GM23338 (cell line): ENCODE results near the gene XRRA1. TPM values are rescaled to one million over a fixed set of nuclear protein-coding genes. Genes with fewer than 3 reads are reported as not detected.

Experiments
- ATAC-seq: fragments of 200-7000 bp; cut with Tn5 transposase; 3 replicates; pipeline ENCODE4 v1.9.1; 2020
- DNase-seq: peaks from one replicate; pipeline ENCODE4 v3.0.0-alpha.2; 2015; ENCODE audit warnings: low spot score
- H2AFZ ChIP-seq: fragments of 200-600 bp; sonication (generic); 2 replicates; pipeline ENCODE4 v1.8.0; 2016; ENCODE audit warnings: antibody characterized with exemption, mild to moderate bottlenecking, moderate library complexity
- H3F3A ChIP-seq: fragments of 200-600 bp; sonication (generic); replicated peaks from 2 replicates; pipeline ENCODE4 v1.8.0; 2017; ENCODE audit warnings: antibody characterized with exemption, mixed run types, low read depth
- H3K27ac ChIP-seq: fragments of 200-600 bp; sonication (generic); 2 replicates; pipeline ENCODE4 v1.6.1; 2016; ENCODE audit warnings: low read depth
- H3K27me3 ChIP-seq: fragments of 200-600 bp; sonication (generic); 2 replicates; pipeline ENCODE4 v1.8.0; 2016; ENCODE audit warnings: mild to moderate bottlenecking, mixed run types, moderate library complexity; ENCODE audit not compliant: insufficient read depth
- H3K36me3 ChIP-seq: fragments of 200-600 bp; sonication (generic); 2 replicates; pipeline ENCODE4 v1.8.0; 2016; ENCODE audit warnings: mild to moderate bottlenecking; ENCODE audit not compliant: insufficient read depth
- H3K4me1 ChIP-seq: fragments of 200-600 bp; sonication (generic); 2 replicates; pipeline ENCODE4 v1.8.0; 2016; ENCODE audit warnings: mild to moderate bottlenecking, moderate library complexity; ENCODE audit not compliant: insufficient read depth
- H3K4me2 ChIP-seq: fragments of 200-600 bp; sonication (generic); 2 replicates; pipeline ENCODE4 v1.7.1; 2017; ENCODE audit warnings: mixed run types
- H3K4me3 ChIP-seq: fragments of 200-600 bp; sonication (generic); 2 replicates; pipeline ENCODE4 v1.6.1; 2016; ENCODE audit warnings: mixed run types
- H3K79me2 ChIP-seq: fragments of 200-600 bp; sonication (generic); replicated peaks from 2 replicates; pipeline ENCODE4 v1.8.0; 2017; ENCODE audit warnings: mild to moderate bottlenecking; ENCODE audit not compliant: insufficient read depth
- H3K9me2 ChIP-seq: fragments of 200-600 bp; sonication (generic); 2 replicates; pipeline ENCODE4 v1.8.0; 2017; ENCODE audit not compliant: insufficient read depth
- H4K20me1 ChIP-seq: fragments of 200-600 bp; sonication (generic); replicated peaks from 2 replicates; pipeline ENCODE4 v1.8.0; 2017; ENCODE audit warnings: mild to moderate bottlenecking; ENCODE audit not compliant: insufficient read depth
- H3K27ac Mint-ChIP-seq: 2 replicates; pipeline ENCODE4 v1.8.0; 2020; ENCODE audit warnings: inconsistent platforms, mild to moderate bottlenecking, moderate library complexity, mixed read lengths
- H3K27me3 Mint-ChIP-seq: 3 replicates; pipeline ENCODE4 v1.8.0; 2022; ENCODE audit warnings: low read depth, mild to moderate bottlenecking, moderate library complexity, mixed read lengths, inconsistent platforms; ENCODE audit not compliant: insufficient read depth, poor library complexity
- H3K36me3 Mint-ChIP-seq: 3 replicates; pipeline ENCODE4 v1.8.0; 2021; ENCODE audit warnings: low read depth, mild to moderate bottlenecking, inconsistent platforms, moderate library complexity, mixed read lengths
- H3K4me1 Mint-ChIP-seq: 3 replicates; pipeline ENCODE4 v1.8.0; 2020; ENCODE audit warnings: mild to moderate bottlenecking, inconsistent platforms, mixed read lengths
- H3K4me3 Mint-ChIP-seq: 3 replicates; pipeline ENCODE4 v1.8.0; 2021; ENCODE audit warnings: moderate library complexity, mild to moderate bottlenecking, inconsistent platforms, mixed read lengths
- H3K9me3 Mint-ChIP-seq: 3 replicates; pipeline ENCODE4 v1.8.0; 2020; ENCODE audit warnings: moderate library complexity, mild to moderate bottlenecking, inconsistent platforms, mixed read lengths
- CREB1 ChIP-seq: fragments of 250-450 bp; sonication (Bioruptor Pico); IDR thresholded peaks from 2 replicates; pipeline ENCODE4 v1.5.0; 2020; ENCODE audit warnings: low read depth, mild to moderate bottlenecking, moderate library complexity
- CTCF ChIP-seq, 2 experiments: fragments of 200-600 bp in 1 of 2; sonication (generic) in 1 of 2; conservative IDR thresholded peaks; 2 replicates each; pipeline versions ENCODE4 v1.5.1 to v1.6.1; 2016 to 2017; ENCODE audit warnings: antibody characterized with exemption in 2 of 2, low read depth in 2 of 2, mild to moderate bottlenecking in 2 of 2, moderate library complexity in 1 of 2
- ETS1 ChIP-seq: IDR thresholded peaks from 2 replicates; pipeline ENCODE4 v1.6.1; 2016; ENCODE audit warnings: antibody characterized with exemption
- EZH2 ChIP-seq: fragments of 200-600 bp; sonication (generic); IDR thresholded peaks from one replicate; pipeline ENCODE4 v1.8.0; 2017; ENCODE audit warnings: antibody characterized with exemption, mild to moderate bottlenecking, low read depth; ENCODE audit not compliant: unreplicated experiment
- EZH2phosphoT487 ChIP-seq: fragments of 200-600 bp; sonication (generic); IDR thresholded peaks from one replicate; pipeline ENCODE4 v1.8.1; 2018; ENCODE audit warnings: antibody characterized with exemption; ENCODE audit not compliant: unreplicated experiment
- JUNB ChIP-seq: IDR thresholded peaks from one replicate; pipeline ENCODE4 v1.6.1; 2016; ENCODE audit warnings: antibody characterized with exemption; ENCODE audit not compliant: unreplicated experiment
- NANOG ChIP-seq: IDR thresholded peaks from 2 replicates; pipeline ENCODE4 v1.6.1; 2016; ENCODE audit warnings: antibody characterized with exemption, borderline replicate concordance
- POLR2AphosphoS5 ChIP-seq: IDR thresholded peaks from 2 replicates; pipeline ENCODE4 v1.6.1; 2016; ENCODE audit warnings: antibody characterized with exemption, low read depth
- STAT1 ChIP-seq: IDR thresholded peaks from one replicate; pipeline ENCODE4 v1.6.1; 2016; ENCODE audit warnings: antibody characterized with exemption; ENCODE audit not compliant: unreplicated experiment
- ZNF114 ChIP-seq: fragments of 250-450 bp; sonication (Bioruptor Pico); IDR thresholded peaks from 2 replicates; pipeline ENCODE4 v1.5.0; 2020; ENCODE audit warnings: mild to moderate bottlenecking, moderate library complexity
- ZNF331 ChIP-seq: fragments of 250-450 bp; sonication (Bioruptor Pico); IDR thresholded peaks from 2 replicates; pipeline ENCODE4 v1.5.0; 2020; ENCODE audit warnings: low read depth, mild to moderate bottlenecking, moderate library complexity
- ZNF462 ChIP-seq: fragments of 250-450 bp; sonication (Bioruptor Pico); IDR thresholded peaks from 2 replicates; pipeline ENCODE4 v1.5.0; 2020; ENCODE audit warnings: mild to moderate bottlenecking, moderate library complexity
- polyA plus RNA-seq: library from polyadenylated mRNA; unstranded; fragments of >200 nt; fragmentation: Nextera tagmentation; extraction: Ambion mirVana; gene quantifications from 2 replicates; pipeline ENCODE4 v1.2.1, GENCODE V29; 2016
- total RNA-seq: library from RNA; depleted of rRNA; stranded (reverse); fragments of >200 nt; shearing (Covaris generic); gene quantifications from 2 replicates; pipeline ENCODE4 v1.2.3, GENCODE V29; 2014
- TF ChIP-seq, protein P1 (sequence below): IDR thresholded peaks from one replicate; pipeline ENCODE4 v1.6.1; 2018; ENCODE audit warnings: antibody characterized with exemption; ENCODE audit not compliant: unreplicated experiment

The XRRA1 gene
- total and polyA plus RNA-seq, 2 experiments from 2014 or later: 4.9 to 5.4 TPM

- Histone ChIP-seq H4K20me1 (no peaks in the 10 kb centered on the region), H3K36me3 (no peaks in the 10 kb centered on the region), H3F3A (no peaks in the 10 kb centered on the region), H3K9me2 (no peaks in the 10 kb centered on the region), H3K27ac (no peak overlapping the region), H3K27me3 (no peaks in the 10 kb centered on the region), H3K79me2 (no peaks in the 10 kb centered on the region), H3K4me3 (no peak overlapping the region), H3K4me2 (no peak overlapping the region), H3K4me1 (no peaks in the 10 kb centered on the region), H2AFZ (no peak overlapping the region)
- no peak overlapping the region for H3K4me3 Mint-ChIP-seq
- no peak for DNase-seq
- no peaks in the 10 kb centered on the region for H3K4me1 Mint-ChIP-seq
- H3K27ac Mint-ChIP-seq: no peak overlapping the region
- peaks cover 1% of the 10 kb centered on the region for H3K27me3 Mint-ChIP-seq
- no peak for ATAC-seq
- H3K36me3 Mint-ChIP-seq: no peaks in the 10 kb centered on the region
- TF ChIP-seq JUNB: no peak
- no peak for TF ChIP-seq EZH2phosphoT487
- no peak for TF ChIP-seq CREB1
- no peak for TF ChIP-seq STAT1
- TF ChIP-seq CTCF (conservative IDR thresholded peaks at IDR 0.05; ENCODE audit: low read depth in 2 of 2): no peak
- TF ChIP-seq NANOG: no peak
- TF ChIP-seq EZH2: no peak
- TF ChIP-seq ZNF462 (CRISPR knock-in tag): no peak
- no peak for TF ChIP-seq POLR2AphosphoS5
- no peak for TF ChIP-seq ZNF114 (CRISPR knock-in tag)
- TF ChIP-seq, protein P1, sequence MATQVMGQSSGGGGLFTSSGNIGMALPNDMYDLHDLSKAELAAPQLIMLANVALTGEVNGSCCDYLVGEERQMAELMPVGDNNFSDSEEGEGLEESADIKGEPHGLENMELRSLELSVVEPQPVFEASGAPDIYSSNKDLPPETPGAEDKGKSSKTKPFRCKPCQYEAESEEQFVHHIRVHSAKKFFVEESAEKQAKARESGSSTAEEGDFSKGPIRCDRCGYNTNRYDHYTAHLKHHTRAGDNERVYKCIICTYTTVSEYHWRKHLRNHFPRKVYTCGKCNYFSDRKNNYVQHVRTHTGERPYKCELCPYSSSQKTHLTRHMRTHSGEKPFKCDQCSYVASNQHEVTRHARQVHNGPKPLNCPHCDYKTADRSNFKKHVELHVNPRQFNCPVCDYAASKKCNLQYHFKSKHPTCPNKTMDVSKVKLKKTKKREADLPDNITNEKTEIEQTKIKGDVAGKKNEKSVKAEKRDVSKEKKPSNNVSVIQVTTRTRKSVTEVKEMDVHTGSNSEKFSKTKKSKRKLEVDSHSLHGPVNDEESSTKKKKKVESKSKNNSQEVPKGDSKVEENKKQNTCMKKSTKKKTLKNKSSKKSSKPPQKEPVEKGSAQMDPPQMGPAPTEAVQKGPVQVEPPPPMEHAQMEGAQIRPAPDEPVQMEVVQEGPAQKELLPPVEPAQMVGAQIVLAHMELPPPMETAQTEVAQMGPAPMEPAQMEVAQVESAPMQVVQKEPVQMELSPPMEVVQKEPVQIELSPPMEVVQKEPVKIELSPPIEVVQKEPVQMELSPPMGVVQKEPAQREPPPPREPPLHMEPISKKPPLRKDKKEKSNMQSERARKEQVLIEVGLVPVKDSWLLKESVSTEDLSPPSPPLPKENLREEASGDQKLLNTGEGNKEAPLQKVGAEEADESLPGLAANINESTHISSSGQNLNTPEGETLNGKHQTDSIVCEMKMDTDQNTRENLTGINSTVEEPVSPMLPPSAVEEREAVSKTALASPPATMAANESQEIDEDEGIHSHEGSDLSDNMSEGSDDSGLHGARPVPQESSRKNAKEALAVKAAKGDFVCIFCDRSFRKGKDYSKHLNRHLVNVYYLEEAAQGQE: no peak
- no peak for TF ChIP-seq ETS1
- TF ChIP-seq ZNF331: no peak
- no peaks in the 10 kb centered on the region for H3K9me3 Mint-ChIP-seq
Measured at GRCh38 chr11:74932169-74932568, 16.7 kb downstream of the XRRA1 start.
